ENCODE measurements around the gene BOD1L2.

DNA sequence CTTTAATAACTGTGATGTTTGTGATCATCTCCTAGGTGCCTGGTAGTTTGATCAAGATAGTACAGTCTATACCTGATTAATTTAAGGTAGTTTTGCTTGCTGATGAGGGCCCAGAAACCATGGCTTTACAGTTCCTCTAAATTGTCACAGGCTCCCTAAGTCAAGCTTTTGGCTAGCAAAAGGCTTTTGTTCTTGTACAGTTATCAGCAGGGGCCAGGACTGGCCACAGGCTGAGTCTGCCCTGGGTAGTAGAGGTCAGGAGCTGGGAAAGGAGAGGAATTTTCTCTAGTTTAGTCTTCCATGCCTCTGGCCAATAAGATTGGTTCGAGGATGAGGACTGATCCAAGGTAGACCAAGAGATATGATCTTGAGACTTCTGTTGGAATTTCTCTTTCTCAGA lies 3.6 kb upstream of the BOD1L2 start:
- TF ChIP-seq POLR2A (IDR thresholded peaks at IDR 0.05), result no peak
- TF ChIP-seq, protein P1, sequence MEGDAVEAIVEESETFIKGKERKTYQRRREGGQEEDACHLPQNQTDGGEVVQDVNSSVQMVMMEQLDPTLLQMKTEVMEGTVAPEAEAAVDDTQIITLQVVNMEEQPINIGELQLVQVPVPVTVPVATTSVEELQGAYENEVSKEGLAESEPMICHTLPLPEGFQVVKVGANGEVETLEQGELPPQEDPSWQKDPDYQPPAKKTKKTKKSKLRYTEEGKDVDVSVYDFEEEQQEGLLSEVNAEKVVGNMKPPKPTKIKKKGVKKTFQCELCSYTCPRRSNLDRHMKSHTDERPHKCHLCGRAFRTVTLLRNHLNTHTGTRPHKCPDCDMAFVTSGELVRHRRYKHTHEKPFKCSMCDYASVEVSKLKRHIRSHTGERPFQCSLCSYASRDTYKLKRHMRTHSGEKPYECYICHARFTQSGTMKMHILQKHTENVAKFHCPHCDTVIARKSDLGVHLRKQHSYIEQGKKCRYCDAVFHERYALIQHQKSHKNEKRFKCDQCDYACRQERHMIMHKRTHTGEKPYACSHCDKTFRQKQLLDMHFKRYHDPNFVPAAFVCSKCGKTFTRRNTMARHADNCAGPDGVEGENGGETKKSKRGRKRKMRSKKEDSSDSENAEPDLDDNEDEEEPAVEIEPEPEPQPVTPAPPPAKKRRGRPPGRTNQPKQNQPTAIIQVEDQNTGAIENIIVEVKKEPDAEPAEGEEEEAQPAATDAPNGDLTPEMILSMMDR (IDR thresholded peaks at IDR 0.05), result no peak
- no peak for TF ChIP-seq EP300 (IDR thresholded peaks at IDR 0.05)

Measured in ovary (tissue), 3 donors.